Measurements from ENCODE around the gene ABHD5. TPM values are rescaled to one million over a fixed set of nuclear protein-coding genes. Genes with fewer than 3 reads are reported as not detected.
A peak's percentile ranks its signal among the peaks of the same experiment; 100 is the strongest.

Gene ABHD5
- total RNA-seq, 4 donors from 2014 or later = 18.6 to 43.7 (median 33.7) TPM

DNA sequence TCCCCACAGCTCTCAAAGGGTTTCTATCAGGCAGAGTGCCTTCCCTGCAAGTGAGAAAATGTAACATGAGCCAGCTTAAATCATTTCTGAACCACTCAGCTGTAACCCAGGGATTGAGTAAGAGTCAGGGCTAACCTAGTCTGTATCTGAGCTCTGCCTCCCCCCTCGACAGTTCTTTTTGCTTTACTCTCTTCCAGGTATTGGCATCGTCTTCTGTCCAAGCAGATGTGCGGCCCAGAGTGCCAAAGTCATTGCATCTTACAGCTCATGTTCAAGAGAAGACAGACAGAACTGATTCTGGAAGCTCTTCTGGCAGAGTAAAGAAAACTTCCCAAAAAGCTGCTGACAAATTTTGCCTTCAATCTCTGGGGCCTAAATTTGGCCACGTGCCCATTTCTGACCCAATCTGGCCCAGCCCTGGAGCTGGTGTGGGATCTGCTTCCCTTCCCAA is 74.8 kb downstream of the ABHD5 start:
- no peaks in the 10 kb centered on the region for H3K27me3 ChIP-seq
- peak overlapping the region in 3 of 4 donors; percentile 3 to 50 (median 11) for H3K27ac ChIP-seq
- DNase-seq (peak; percentile 69 to 71), ATAC-seq (peak; percentile 72 to 74)
- no peak for TF ChIP-seq POLR2A (IDR thresholded peaks at IDR 0.05)
- TF ChIP-seq, protein P1, sequence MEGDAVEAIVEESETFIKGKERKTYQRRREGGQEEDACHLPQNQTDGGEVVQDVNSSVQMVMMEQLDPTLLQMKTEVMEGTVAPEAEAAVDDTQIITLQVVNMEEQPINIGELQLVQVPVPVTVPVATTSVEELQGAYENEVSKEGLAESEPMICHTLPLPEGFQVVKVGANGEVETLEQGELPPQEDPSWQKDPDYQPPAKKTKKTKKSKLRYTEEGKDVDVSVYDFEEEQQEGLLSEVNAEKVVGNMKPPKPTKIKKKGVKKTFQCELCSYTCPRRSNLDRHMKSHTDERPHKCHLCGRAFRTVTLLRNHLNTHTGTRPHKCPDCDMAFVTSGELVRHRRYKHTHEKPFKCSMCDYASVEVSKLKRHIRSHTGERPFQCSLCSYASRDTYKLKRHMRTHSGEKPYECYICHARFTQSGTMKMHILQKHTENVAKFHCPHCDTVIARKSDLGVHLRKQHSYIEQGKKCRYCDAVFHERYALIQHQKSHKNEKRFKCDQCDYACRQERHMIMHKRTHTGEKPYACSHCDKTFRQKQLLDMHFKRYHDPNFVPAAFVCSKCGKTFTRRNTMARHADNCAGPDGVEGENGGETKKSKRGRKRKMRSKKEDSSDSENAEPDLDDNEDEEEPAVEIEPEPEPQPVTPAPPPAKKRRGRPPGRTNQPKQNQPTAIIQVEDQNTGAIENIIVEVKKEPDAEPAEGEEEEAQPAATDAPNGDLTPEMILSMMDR (IDR thresholded peaks at IDR 0.05 in 4 of 5, conservative IDR thresholded peaks at IDR 0.05 in 1 of 5) = no peak
- no peaks in the 10 kb centered on the region for H3K36me3 ChIP-seq
- in situ Hi-C loops (cut with MboI; ENCODE audit: low sequenced_read_pairs in 4 of 4) (no loop called here), intact Hi-C loops (cut with DNase I; ENCODE audit: low total_unique reads) (loop anchor here (5.0 to 10.0 kb wide), 3 partner anchors 58 to 432 kb away; no protein-coding TSS in a partner anchor)
- H3K4me3 ChIP-seq = no peak overlapping the region
- H3K4me1 ChIP-seq = peaks cover 24 to 44% of the 10 kb centered on the region in 2 donors
- H3K9me3 ChIP-seq = no peaks in the 10 kb centered on the region

GRCh38 chr3:43766672-43767465 is 76.1 kb downstream of the ABHD5 start:
- Histone ChIP-seq H3K4me3 (no peak overlapping the region), H3K4me1 (peaks cover 28 to 54% of the 10 kb centered on the region in 2 donors), H3K36me3 (no peaks in the 10 kb centered on the region), H3K27ac (no peak overlapping the region), H3K9me3 (no peaks in the 10 kb centered on the region), H3K27me3 (no peaks in the 10 kb centered on the region)
- no peak for TF ChIP-seq POLR2A (IDR thresholded peaks at IDR 0.05)
- TF ChIP-seq, protein P1 (IDR thresholded peaks at IDR 0.05 in 4 of 5, conservative IDR thresholded peaks at IDR 0.05 in 1 of 5) = no peak
- in situ Hi-C loops (cut with MboI; ENCODE audit: low sequenced_read_pairs in 4 of 4) = no loop called here
- DNase-seq (no peak), ATAC-seq (no peak)
- intact Hi-C loops (cut with DNase I; ENCODE audit: low total_unique reads) = loop anchor here (5.0 to 10.0 kb wide), 3 partner anchors 60 to 430 kb away; no protein-coding TSS in a partner anchor

DNA sequence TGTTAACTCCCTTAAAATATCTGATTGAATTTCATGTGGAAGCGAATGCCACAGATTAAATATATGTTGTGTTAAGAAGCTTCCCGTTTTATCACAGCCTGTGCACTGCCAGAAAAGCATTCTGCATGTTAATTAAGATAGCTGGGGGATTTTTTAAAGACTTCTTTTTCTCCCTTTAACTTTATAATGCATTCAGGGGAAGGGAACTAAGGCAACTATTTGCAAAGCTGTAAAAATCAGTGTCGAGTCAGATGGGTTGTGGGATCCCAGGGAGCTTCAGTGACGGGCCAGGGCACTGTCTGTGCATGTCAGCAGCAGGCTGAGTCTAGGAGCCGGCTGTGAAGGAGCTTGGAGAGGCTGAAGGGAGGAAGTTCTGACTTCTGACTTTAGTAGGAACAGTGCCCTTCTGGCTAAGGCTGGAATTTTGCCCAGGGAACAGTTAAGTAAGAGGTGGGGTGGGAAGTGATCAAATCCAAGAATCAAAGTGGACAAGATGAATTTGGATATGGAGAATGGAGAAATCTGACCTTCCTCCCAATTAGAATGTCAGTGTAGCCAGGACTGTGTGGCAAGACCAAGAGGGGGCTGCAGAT is 77.7 kb downstream of the ABHD5 start:
- peak; percentile 11 to 12 for ATAC-seq
- TF ChIP-seq POLR2A (IDR thresholded peaks at IDR 0.05) = no peak
- TF ChIP-seq, protein P1 (IDR thresholded peaks at IDR 0.05 in 4 of 5, conservative IDR thresholded peaks at IDR 0.05 in 1 of 5) = no peak
- H3K27me3 ChIP-seq = no peaks in the 10 kb centered on the region

GRCh38 chr3:43769097-43769884 is 78.6 kb downstream of the ABHD5 start:
- ATAC-seq (peak; percentile 47 to 65), DNase-seq (peak; percentile 89 to 94)
- TF ChIP-seq, protein P1 (IDR thresholded peaks at IDR 0.05 in 4 of 5, conservative IDR thresholded peaks at IDR 0.05 in 1 of 5) = peak; percentile 79 to 90 (median 89)
- no peak for TF ChIP-seq POLR2A (IDR thresholded peaks at IDR 0.05)
- H3K27ac ChIP-seq = peak overlapping the region; percentile 72 to 88 (median 78)
- in situ Hi-C loops (cut with MboI; ENCODE audit: low sequenced_read_pairs in 4 of 4) = no loop called here
- no peaks in the 10 kb centered on the region for H3K36me3 ChIP-seq
- peaks cover 32 to 70% of the 10 kb centered on the region in 2 donors for H3K4me1 ChIP-seq
- no peaks in the 10 kb centered on the region for H3K9me3 ChIP-seq
- intact Hi-C loops (cut with DNase I; ENCODE audit: low total_unique reads) = loop anchor here (5.0 to 10.0 kb wide), 3 partner anchors 62 to 428 kb away; no protein-coding TSS in a partner anchor
- no peaks in the 10 kb centered on the region for H3K27me3 ChIP-seq
- H3K4me3 ChIP-seq = peak overlapping the region; percentile 15 to 49 (median 45)

More for the DNA sequence above, 77.7 kb downstream of the ABHD5 start:
- intact Hi-C loops (cut with DNase I; ENCODE audit: low total_unique reads) = loop anchor here (5.0 to 10.0 kb wide), 3 partner anchors 61 to 429 kb away; no protein-coding TSS in a partner anchor
- H3K36me3 ChIP-seq = no peaks in the 10 kb centered on the region
- in situ Hi-C loops (cut with MboI; ENCODE audit: low sequenced_read_pairs in 4 of 4) = no loop called here
- no peak overlapping the region for H3K4me3 ChIP-seq
- peak; percentile 40 to 55 for DNase-seq
- peak overlapping the region; percentile 18 to 88 (median 31) for H3K27ac ChIP-seq
- H3K4me1 ChIP-seq = peaks cover 32 to 67% of the 10 kb centered on the region in 2 donors
- H3K9me3 ChIP-seq = no peaks in the 10 kb centered on the region
